Right lobe of liver (tissue), 4 donors: Measurements from ENCODE around the gene EIF2D.

ENCODE experiments used
- CTCF ChIP-seq, 4 donors: fragments of 200-600 bp in 3 of 4; fragments of 450-650 bp in 1 of 4; IDR thresholded peaks; one replicate each; pipeline versions ENCODE4 v1.5.1 to v1.8.0; 2016 to 2022; ENCODE audit warnings: antibody characterized with exemption in 4 of 4, mild to moderate bottlenecking in 2 of 4
- POLR2A ChIP-seq: fragments of 450-650 bp; IDR thresholded peaks from one replicate; pipeline ENCODE4 v1.6.1; 2017; ENCODE audit warnings: antibody characterized with exemption, mild to moderate bottlenecking
- donor health status: DM: no; HTN: no; CAD: no.
- donor health status: DM: no; HTN: no; CAD: no.
- donor health status: DM: no; HTN: yes; CAD: no.

GRCh38 chr1:206557636-206558473 is 54.4 kb downstream of the EIF2D start:
- TF ChIP-seq CTCF (IDR thresholded peaks at IDR 0.05) (no peak), POLR2A (no peak)
